ENCODE data around the gene DCUN1D3.
"Not testable (repeated sequence)": the region's sequence is repeated elsewhere in the genome, so short reads cannot be mapped to it uniquely, and the experiment has no call there.

DNA sequence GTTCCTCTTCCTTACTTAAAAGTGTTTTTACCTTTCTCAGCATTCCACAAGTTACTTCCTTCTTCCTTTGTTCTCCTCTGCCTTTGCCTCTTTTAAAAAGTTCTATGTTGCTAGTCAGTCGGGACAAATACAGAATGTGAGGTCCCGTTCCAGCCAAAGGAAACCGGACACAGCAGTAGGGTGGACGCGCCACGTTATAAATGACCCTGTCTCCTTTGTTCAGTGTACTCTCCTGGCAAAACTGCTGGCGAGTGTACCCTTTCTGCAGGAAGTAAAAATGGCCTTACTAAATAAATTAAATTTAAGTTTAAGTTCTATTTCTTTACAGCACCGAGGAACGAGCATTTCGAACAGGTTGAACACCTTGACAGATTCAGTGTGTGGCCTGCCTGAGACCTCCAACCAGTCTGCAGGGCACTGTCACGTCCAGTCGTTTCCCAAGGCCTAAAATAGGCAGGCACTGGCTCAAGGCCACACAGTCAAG, 94.4 kb downstream of the DCUN1D3 start:
- TF ChIP-seq, protein P1, sequence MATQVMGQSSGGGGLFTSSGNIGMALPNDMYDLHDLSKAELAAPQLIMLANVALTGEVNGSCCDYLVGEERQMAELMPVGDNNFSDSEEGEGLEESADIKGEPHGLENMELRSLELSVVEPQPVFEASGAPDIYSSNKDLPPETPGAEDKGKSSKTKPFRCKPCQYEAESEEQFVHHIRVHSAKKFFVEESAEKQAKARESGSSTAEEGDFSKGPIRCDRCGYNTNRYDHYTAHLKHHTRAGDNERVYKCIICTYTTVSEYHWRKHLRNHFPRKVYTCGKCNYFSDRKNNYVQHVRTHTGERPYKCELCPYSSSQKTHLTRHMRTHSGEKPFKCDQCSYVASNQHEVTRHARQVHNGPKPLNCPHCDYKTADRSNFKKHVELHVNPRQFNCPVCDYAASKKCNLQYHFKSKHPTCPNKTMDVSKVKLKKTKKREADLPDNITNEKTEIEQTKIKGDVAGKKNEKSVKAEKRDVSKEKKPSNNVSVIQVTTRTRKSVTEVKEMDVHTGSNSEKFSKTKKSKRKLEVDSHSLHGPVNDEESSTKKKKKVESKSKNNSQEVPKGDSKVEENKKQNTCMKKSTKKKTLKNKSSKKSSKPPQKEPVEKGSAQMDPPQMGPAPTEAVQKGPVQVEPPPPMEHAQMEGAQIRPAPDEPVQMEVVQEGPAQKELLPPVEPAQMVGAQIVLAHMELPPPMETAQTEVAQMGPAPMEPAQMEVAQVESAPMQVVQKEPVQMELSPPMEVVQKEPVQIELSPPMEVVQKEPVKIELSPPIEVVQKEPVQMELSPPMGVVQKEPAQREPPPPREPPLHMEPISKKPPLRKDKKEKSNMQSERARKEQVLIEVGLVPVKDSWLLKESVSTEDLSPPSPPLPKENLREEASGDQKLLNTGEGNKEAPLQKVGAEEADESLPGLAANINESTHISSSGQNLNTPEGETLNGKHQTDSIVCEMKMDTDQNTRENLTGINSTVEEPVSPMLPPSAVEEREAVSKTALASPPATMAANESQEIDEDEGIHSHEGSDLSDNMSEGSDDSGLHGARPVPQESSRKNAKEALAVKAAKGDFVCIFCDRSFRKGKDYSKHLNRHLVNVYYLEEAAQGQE (IDR thresholded peaks at IDR 0.05; ENCODE audit: unreplicated experiment), result not testable (repeated sequence)
- not testable (repeated sequence) for TF ChIP-seq NANOG (IDR thresholded peaks at IDR 0.05; ENCODE audit: borderline replicate concordance); EZH2phosphoT487 (IDR thresholded peaks at IDR 0.05; ENCODE audit: unreplicated experiment); EZH2 (IDR thresholded peaks at IDR 0.05; ENCODE audit: low read depth, unreplicated experiment); JUNB (IDR thresholded peaks at IDR 0.05; ENCODE audit: unreplicated experiment)
- TF ChIP-seq, protein P2, sequence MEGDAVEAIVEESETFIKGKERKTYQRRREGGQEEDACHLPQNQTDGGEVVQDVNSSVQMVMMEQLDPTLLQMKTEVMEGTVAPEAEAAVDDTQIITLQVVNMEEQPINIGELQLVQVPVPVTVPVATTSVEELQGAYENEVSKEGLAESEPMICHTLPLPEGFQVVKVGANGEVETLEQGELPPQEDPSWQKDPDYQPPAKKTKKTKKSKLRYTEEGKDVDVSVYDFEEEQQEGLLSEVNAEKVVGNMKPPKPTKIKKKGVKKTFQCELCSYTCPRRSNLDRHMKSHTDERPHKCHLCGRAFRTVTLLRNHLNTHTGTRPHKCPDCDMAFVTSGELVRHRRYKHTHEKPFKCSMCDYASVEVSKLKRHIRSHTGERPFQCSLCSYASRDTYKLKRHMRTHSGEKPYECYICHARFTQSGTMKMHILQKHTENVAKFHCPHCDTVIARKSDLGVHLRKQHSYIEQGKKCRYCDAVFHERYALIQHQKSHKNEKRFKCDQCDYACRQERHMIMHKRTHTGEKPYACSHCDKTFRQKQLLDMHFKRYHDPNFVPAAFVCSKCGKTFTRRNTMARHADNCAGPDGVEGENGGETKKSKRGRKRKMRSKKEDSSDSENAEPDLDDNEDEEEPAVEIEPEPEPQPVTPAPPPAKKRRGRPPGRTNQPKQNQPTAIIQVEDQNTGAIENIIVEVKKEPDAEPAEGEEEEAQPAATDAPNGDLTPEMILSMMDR (conservative IDR thresholded peaks at IDR 0.05; ENCODE audit: low read depth in 2 of 2), result not testable (repeated sequence)
